Measurements from ENCODE around the gene CAMK2N1. TPM values are rescaled to one million over a fixed set of nuclear protein-coding genes. Genes with fewer than 3 reads are reported as not detected.
"Not testable (repeated sequence)": the region's sequence is repeated elsewhere in the genome, so short reads cannot be mapped to it uniquely, and the experiment has no call there.

CAMK2N1 gene
- total RNA-seq, 2 donors from 2014 or later: 10.2 to 16.2 TPM

DNA sequence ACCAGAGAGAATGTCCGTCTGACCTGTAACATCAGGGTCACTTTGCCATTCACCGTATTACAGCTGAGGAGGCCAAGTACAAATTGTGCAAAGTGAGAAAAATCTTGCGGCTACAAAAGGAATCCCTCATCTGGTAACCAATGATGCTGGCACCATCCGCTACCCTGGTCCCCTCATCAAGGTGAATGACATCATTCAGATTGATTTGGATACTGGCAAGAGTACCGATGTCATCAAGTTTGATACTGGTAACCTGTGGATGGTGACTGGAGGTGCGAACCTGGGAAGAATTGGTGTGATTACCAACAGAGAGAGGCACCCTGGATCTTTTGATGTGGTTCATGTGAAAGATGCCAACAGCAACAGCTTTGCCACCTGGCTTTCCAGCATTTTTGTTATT, 40.3 kb upstream of the CAMK2N1 start:
- Histone ChIP-seq H3K9ac (ENCODE audit: extremely low read depth, low read length, poor library complexity, severe bottlenecking) (no peak overlapping the region), H3K9me3 (ENCODE audit: control insufficient read depth, low read length) (no peaks in the 10 kb centered on the region), H3K4me1 (ENCODE audit: control insufficient read depth, insufficient read depth, low read length) (no peaks in the 10 kb centered on the region), H3K36me3 (ENCODE audit: control insufficient read depth, insufficient read depth, low read length) (no peaks in the 10 kb centered on the region), H3K27me3 (ENCODE audit: control insufficient read depth, insufficient read depth, low read length, poor library complexity, severe bottlenecking) (peaks cover 37% of the 10 kb centered on the region), H3K4me3 (ENCODE audit: low read length) (no peak overlapping the region), H3K27ac (ENCODE audit: low read depth, low read length) (no peak overlapping the region)
- TF ChIP-seq, protein P1, sequence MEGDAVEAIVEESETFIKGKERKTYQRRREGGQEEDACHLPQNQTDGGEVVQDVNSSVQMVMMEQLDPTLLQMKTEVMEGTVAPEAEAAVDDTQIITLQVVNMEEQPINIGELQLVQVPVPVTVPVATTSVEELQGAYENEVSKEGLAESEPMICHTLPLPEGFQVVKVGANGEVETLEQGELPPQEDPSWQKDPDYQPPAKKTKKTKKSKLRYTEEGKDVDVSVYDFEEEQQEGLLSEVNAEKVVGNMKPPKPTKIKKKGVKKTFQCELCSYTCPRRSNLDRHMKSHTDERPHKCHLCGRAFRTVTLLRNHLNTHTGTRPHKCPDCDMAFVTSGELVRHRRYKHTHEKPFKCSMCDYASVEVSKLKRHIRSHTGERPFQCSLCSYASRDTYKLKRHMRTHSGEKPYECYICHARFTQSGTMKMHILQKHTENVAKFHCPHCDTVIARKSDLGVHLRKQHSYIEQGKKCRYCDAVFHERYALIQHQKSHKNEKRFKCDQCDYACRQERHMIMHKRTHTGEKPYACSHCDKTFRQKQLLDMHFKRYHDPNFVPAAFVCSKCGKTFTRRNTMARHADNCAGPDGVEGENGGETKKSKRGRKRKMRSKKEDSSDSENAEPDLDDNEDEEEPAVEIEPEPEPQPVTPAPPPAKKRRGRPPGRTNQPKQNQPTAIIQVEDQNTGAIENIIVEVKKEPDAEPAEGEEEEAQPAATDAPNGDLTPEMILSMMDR (conservative IDR thresholded peaks at IDR 0.05): no peak
- Mint-ChIP-seq H3K36me3 (ENCODE audit: low read depth) (no peaks in the 10 kb centered on the region), H3K4me1 (peaks cover 4% of the 10 kb centered on the region), H3K4me3 (no peak overlapping the region), H3K27me3 (ENCODE audit: insufficient read depth) (peaks cover 54% of the 10 kb centered on the region), H3K9me3 (no peaks in the 10 kb centered on the region), H3K27ac (no peak overlapping the region)
- DNase-seq: no peak
- WGBS, 2 experiments (ENCODE audit: insufficient coverage in 1 of 2, insufficient read length in 1 of 2): 91 to 94% methylated on average over 6 of the region's 6 CpGs

GRCh38 chr1:20521960-20522861, 36.2 kb upstream of the CAMK2N1 start:
- H3K4me3 ChIP-seq (ENCODE audit: low read length): no peak overlapping the region

GRCh38 chr1:20519609-20520262, 33.7 kb upstream of the CAMK2N1 start:
- not testable (repeated sequence) for H3K27me3 ChIP-seq (ENCODE audit: control insufficient read depth, insufficient read depth, low read length, poor library complexity, severe bottlenecking); H3K9me3 Mint-ChIP-seq; H3K9ac ChIP-seq (ENCODE audit: extremely low read depth, low read length, poor library complexity, severe bottlenecking); H3K36me3 ChIP-seq (ENCODE audit: control insufficient read depth, insufficient read depth, low read length); H3K4me3 ChIP-seq (ENCODE audit: low read length); H3K27ac Mint-ChIP-seq; H3K4me1 ChIP-seq (ENCODE audit: control insufficient read depth, insufficient read depth, low read length); H3K36me3 Mint-ChIP-seq (ENCODE audit: low read depth); DNase-seq; H3K4me3 Mint-ChIP-seq; H3K4me1 Mint-ChIP-seq; H3K27ac ChIP-seq (ENCODE audit: low read depth, low read length); H3K9me3 ChIP-seq (ENCODE audit: control insufficient read depth, low read length)
- peaks cover 21% of the 10 kb centered on the region for H3K27me3 Mint-ChIP-seq (ENCODE audit: insufficient read depth)
- 80 to 84% methylated on average over 6 to 7 of the region's 7 CpGs for WGBS, 2 experiments (ENCODE audit: insufficient coverage in 1 of 2, insufficient read length in 1 of 2)

More at GRCh38 chr1:20521960-20522861, 36.2 kb upstream of the CAMK2N1 start:
- no peaks in the 10 kb centered on the region for H3K4me1 ChIP-seq (ENCODE audit: control insufficient read depth, insufficient read depth, low read length)
- Mint-ChIP-seq H3K27me3 (ENCODE audit: insufficient read depth) (peaks cover 30% of the 10 kb centered on the region), H3K4me1 (no peaks in the 10 kb centered on the region), H3K9me3 (no peaks in the 10 kb centered on the region), H3K27ac (no peak overlapping the region), H3K36me3 (ENCODE audit: low read depth) (no peaks in the 10 kb centered on the region), H3K4me3 (peak overlapping the region; percentile 34)
- peak; percentile 96 for DNase-seq
- H3K27ac ChIP-seq (ENCODE audit: low read depth, low read length): no peak overlapping the region
- no peaks in the 10 kb centered on the region for H3K9me3 ChIP-seq (ENCODE audit: control insufficient read depth, low read length)
- H3K36me3 ChIP-seq (ENCODE audit: control insufficient read depth, insufficient read depth, low read length): no peaks in the 10 kb centered on the region
- TF ChIP-seq, protein P1 (conservative IDR thresholded peaks at IDR 0.05): peak; percentile 93
- H3K9ac ChIP-seq (ENCODE audit: extremely low read depth, low read length, poor library complexity, severe bottlenecking): no peak overlapping the region
- 33 to 41% methylated on average over 13 to 17 of the region's 17 CpGs for WGBS, 2 experiments (ENCODE audit: insufficient coverage in 1 of 2, insufficient read length in 1 of 2)
- H3K27me3 ChIP-seq (ENCODE audit: control insufficient read depth, insufficient read depth, low read length, poor library complexity, severe bottlenecking): peaks cover 14% of the 10 kb centered on the region

Measured in endodermal cell (in vitro differentiated cells).